Type B pancreatic cell (in vitro differentiated cells): ENCODE measurements around the gene EMID1. TPM values are rescaled to one million over a fixed set of nuclear protein-coding genes. Genes with fewer than 3 reads are reported as not detected.
"Not testable (repeated sequence)": the region's sequence is repeated elsewhere in the genome, so short reads cannot be mapped to it uniquely, and the experiment has no call there.

Source experiments
- DNase-seq: peaks from one replicate; pipeline ENCODE4 v3.0.0; 2021; ENCODE audit warnings: mixed read lengths; ENCODE audit not compliant: unreplicated experiment; ENCODE audit errors: extremely low spot score
- H3K27ac Mint-ChIP-seq: 2 replicates; pipeline ENCODE4 v1.8.0; 2021; ENCODE audit warnings: mild to moderate bottlenecking, mixed read lengths
- H3K27me3 Mint-ChIP-seq: 2 replicates; pipeline ENCODE4 v1.8.0; 2021; ENCODE audit warnings: mixed read lengths
- H3K36me3 Mint-ChIP-seq: 2 replicates; pipeline ENCODE4 v1.8.0; 2021; ENCODE audit warnings: mixed read lengths
- H3K4me1 Mint-ChIP-seq: one replicate; pipeline ENCODE4 v1.8.0; 2021; ENCODE audit warnings: mixed read lengths; ENCODE audit not compliant: unreplicated experiment
- H3K4me3 Mint-ChIP-seq: 2 replicates; pipeline ENCODE4 v1.8.0; 2021; ENCODE audit warnings: mild to moderate bottlenecking, mixed read lengths
- H3K9me3 Mint-ChIP-seq: 2 replicates; pipeline ENCODE4 v1.8.0; 2021; ENCODE audit warnings: mixed read lengths
- total RNA-seq: library from RNA; stranded (reverse); gene quantifications from 2 replicates; pipeline ENCODE4 v1.2.1, GENCODE V29; 2021; ENCODE audit warnings: low replicate concordance
- TF ChIP-seq, protein P1 (sequence below): fragments of 200-600 bp; sonication (generic); conservative IDR thresholded peaks from 2 replicates; pipeline ENCODE4 v1.5.0; 2021; ENCODE audit warnings: antibody characterized with exemption, mild to moderate bottlenecking

EMID1 gene
- total RNA-seq, 1 donor from 2014 or later, result 11.4 TPM

DNA sequence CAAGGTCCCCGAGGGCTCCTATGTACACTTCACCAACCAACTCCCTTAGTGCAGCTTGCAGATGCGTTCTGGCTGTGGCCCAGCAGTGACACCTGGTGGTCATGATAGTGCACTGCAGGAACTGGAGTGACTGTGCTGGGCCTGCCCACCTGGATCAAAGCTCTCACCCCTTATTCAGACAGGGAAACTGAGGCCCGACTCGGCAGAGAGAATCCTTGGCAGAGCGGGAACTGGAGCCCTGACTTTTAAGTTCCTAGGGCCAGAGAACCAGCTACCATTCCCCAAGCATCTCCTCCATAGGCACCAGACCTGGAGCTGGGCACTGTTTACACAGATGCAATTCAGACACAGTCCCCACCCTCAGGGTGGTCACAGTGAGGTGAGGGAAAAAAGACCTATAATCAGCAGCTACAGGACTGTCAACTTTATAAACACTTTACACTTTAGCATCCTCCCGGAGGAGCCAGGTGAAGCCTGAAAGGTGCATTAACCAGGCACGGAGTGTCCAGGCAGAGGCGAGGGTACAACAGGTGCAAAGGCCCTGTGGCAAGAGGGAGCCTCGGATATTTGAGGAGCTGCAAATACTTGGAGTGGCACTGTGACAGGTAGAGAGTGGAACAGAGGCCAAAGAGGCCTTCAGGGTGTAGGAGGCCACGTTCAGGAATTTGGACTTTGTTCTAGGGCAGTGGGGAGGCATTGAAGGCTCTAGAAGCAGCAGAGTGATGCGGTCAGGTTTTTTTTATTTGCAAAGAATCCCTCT is 40.1 kb downstream of the EMID1 start:
- Mint-ChIP-seq H3K27me3 (no peaks in the 10 kb centered on the region), H3K4me1 (peaks cover 5% of the 10 kb centered on the region), H3K36me3 (peaks cover 12% of the 10 kb centered on the region), H3K9me3 (peaks cover 6% of the 10 kb centered on the region), H3K4me3 (no peak overlapping the region), H3K27ac (peak overlapping the region; percentile 31)
- DNase-seq, result peak; percentile 81
- TF ChIP-seq, protein P1, sequence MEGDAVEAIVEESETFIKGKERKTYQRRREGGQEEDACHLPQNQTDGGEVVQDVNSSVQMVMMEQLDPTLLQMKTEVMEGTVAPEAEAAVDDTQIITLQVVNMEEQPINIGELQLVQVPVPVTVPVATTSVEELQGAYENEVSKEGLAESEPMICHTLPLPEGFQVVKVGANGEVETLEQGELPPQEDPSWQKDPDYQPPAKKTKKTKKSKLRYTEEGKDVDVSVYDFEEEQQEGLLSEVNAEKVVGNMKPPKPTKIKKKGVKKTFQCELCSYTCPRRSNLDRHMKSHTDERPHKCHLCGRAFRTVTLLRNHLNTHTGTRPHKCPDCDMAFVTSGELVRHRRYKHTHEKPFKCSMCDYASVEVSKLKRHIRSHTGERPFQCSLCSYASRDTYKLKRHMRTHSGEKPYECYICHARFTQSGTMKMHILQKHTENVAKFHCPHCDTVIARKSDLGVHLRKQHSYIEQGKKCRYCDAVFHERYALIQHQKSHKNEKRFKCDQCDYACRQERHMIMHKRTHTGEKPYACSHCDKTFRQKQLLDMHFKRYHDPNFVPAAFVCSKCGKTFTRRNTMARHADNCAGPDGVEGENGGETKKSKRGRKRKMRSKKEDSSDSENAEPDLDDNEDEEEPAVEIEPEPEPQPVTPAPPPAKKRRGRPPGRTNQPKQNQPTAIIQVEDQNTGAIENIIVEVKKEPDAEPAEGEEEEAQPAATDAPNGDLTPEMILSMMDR, result peak; percentile 96

DNA sequence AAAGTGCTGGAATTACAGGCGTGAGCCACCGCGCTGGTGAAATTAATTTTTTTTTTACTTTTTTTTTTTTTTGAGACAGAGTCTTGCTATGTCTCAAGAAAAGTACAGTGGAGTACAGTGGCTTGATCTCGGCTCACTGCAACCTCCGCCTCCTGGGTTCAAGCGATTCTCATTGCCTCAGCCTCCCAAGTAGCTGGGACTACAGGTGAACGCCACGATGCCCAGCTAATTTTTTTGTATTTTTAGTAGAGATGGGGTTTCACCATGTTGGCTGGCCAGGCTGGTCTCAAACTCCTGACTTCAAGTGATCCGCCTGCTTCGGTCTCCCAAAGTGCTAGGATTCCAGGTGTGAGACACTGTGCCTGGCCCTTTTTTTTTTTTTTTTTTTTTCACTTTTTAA is 42.2 kb downstream of the EMID1 start:
- H3K27ac Mint-ChIP-seq, H3K4me3 Mint-ChIP-seq, H3K27me3 Mint-ChIP-seq, H3K9me3 Mint-ChIP-seq, H3K4me1 Mint-ChIP-seq, DNase-seq, H3K36me3 Mint-ChIP-seq: not testable (repeated sequence)

DNA sequence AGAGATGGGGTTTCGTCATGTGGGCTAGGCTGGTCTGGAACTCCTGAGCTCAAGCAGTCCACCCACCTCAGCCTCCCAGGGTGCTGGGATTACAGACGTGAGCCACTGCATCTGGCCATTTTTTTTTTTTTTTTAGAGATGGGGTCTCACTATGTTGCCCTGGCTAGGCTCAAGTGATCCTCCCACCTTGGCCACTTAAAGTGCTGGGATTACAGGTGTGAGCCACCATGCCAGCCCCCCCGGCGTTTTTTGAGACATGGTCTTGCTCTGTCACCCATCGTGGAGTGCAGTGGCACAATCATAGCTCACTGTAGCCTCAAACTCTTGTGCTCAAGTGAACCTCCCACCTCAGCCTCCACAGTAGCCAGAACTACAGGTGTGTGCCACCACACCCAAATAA is 45.6 kb downstream of the EMID1 start:
- no peak overlapping the region for H3K27ac Mint-ChIP-seq
- DNase-seq, result no peak
- H3K4me3 Mint-ChIP-seq, result no peak overlapping the region
- H3K4me1 Mint-ChIP-seq, result peaks cover 4% of the 10 kb centered on the region
- no peaks in the 10 kb centered on the region for H3K9me3 Mint-ChIP-seq
- H3K27me3 Mint-ChIP-seq, result no peaks in the 10 kb centered on the region
- no peaks in the 10 kb centered on the region for H3K36me3 Mint-ChIP-seq
- TF ChIP-seq, protein P1, result no peak

DNA sequence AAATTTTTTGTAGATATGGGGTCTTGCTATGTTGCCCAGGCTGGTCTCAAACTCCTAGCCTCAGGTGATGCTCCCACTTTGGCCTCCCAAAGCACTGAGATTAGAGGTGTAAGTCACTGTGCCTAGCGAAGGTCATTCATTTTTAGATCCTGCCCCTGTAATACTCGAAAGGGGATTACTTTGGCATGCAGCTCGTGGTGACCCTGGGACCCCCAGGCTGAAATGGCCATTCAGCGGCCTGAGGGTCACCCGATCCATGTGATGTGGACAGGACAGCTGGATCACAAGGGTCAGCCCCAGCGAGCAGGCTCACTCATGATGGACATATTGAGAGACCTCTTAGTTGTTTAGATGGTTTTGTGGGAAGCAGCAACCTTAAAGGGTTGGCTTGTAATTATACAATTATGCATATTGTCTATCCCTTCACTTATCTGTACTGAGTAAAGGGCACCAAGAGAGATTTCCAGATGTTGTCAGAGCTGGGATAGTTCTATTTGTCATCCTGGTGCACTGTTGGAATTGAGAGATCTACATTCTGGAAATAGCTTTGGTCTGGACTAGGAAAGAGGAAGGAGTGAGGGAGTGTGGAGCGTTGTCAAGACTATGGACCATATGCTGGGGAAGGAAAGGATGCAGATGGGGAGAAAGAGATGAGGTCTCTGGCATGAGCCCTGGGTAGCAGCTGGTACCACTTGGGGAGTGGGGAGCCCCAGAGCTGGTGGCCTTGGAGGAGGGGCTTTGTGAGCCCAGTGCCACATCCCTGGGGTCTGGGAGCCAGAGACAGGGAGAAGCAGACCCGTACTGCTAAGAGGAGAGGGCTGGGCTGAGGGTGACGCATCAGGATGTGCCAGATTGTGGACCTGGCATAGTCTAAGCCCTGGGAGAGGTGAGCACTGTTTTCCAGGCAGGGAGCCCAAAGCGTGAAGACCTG is 46.5 kb downstream of the EMID1 start:
- Mint-ChIP-seq H3K4me3 (no peak overlapping the region), H3K27me3 (no peaks in the 10 kb centered on the region), H3K4me1 (peaks cover 4% of the 10 kb centered on the region), H3K27ac (no peak overlapping the region), H3K9me3 (no peaks in the 10 kb centered on the region), H3K36me3 (no peaks in the 10 kb centered on the region)
- DNase-seq, result no peak
- TF ChIP-seq, protein P1, result no peak

DNA sequence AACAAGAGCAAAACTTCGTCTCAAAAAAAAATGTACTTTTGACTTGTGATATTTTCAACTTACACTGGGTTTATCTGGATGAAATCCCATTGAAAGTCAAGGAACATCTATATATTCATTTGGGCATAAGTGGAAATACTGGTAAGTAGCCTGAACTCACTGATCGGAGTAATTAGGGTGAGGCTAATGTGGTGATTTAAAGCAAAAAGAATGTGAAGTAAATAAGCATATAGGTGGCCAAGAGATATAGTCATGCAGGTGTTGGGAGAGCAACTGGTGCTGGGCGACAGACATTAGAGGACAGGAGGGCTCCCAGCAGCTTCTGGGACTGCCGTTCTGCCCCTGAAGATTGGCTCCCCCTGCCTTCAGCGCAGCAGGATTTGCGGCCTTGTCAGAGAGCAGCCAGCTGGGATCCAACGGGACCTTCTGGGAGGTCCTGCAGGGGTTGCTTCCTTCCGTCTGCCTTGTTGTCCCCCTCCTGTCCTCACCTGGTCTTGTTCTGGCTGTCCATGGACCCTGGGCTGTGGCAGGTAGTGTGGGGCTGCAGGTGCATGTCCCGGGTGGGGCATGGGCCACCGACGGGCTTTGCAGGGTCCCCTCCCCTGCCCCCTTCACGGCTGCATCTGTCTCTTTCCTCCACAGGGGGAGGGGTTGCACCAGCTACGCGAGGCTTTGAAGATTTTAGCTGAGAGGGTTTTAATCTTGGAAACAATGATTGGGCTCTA is 48.0 kb downstream of the EMID1 start:
- no peak for DNase-seq
- H3K27ac Mint-ChIP-seq, result no peak overlapping the region
- no peak overlapping the region for H3K4me3 Mint-ChIP-seq
- no peaks in the 10 kb centered on the region for H3K27me3 Mint-ChIP-seq
- H3K9me3 Mint-ChIP-seq, result no peaks in the 10 kb centered on the region
- TF ChIP-seq, protein P1, result no peak
- H3K36me3 Mint-ChIP-seq, result no peaks in the 10 kb centered on the region
- peaks cover 4% of the 10 kb centered on the region for H3K4me1 Mint-ChIP-seq
